GM18870 (cell line): ENCODE results near the gene OR1K1.
"Not testable (repeated sequence)": the region's sequence is repeated elsewhere in the genome, so short reads cannot be mapped to it uniquely, and the experiment has no call there.

Source experiments
- ATAC-seq: cut with Tn5 transposase; IDR thresholded peaks from one replicate; pipeline ENCODE4 v1.9.1; 2021; ENCODE audit warnings: moderate library complexity; ENCODE audit not compliant: unreplicated experiment

Gene OR1K1

GRCh38 chr9:122810306-122810946 lies 10.5 kb downstream of the OR1K1 start:
- ATAC-seq: peak; percentile 76

- no peak for ATAC-seq
Measured at GRCh38 chr9:122812736-122813135, 12.8 kb downstream of the OR1K1 start.

- ATAC-seq: no peak
Measured at GRCh38 chr9:122814545-122814944, 14.6 kb downstream of the OR1K1 start.

DNA sequence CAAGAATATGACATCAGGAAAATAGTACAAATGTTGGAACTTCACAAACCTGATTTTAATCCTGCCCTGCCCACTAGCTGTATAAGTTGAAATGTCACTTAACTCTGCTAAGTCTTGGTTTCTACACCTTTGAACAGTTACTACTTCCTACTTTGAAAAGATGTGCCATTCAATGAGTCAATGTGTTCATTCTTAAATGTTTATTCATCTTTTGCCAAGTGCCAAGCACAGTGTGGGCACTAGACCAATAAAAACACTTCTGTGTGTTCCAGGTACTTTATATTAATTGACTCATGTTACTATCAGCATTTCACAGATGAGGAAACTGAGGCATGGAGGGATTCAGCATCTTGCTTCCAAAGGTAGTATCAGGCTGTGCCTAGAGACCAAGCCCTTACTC lies 15.6 kb downstream of the OR1K1 start:
- no peak for ATAC-seq

GRCh38 chr9:122816163-122816867 lies 16.4 kb downstream of the OR1K1 start:
- no peak for ATAC-seq

- ATAC-seq: no peak
Measured at GRCh38 chr9:122819326-122819725, 19.4 kb downstream of the OR1K1 start.

DNA sequence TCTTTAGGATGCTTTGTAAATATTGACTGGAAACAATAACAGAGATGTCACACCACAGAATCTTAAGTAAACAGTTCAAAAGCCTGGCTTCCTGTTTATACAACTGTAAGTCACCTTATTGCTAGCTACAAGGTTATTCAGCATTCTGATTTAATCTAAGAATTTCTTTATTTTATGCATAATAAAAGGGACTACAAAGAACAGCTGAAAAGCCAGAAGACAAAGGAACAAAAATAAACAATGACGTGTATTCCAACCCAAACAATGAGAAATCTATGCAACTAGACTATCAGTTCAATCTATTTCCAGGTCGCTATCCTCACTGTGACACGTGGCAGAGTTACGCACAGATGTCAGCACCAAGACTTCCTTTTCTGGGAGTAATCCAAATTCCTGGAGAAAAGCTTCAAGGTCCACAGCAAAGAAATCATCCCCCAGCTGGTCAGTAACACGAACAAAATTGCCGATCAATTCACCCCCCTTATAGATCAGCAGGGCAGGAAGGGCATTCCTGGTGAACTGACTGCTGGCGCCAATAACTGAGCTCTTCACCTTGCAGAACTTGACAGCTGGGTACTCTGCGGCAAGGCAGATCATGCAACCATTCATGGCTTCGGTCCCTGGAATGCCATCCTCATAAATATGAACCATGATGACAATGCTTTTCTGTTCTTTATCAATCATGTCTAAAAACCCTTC lies 20.0 kb downstream of the OR1K1 start:
- ATAC-seq: no peak

DNA sequence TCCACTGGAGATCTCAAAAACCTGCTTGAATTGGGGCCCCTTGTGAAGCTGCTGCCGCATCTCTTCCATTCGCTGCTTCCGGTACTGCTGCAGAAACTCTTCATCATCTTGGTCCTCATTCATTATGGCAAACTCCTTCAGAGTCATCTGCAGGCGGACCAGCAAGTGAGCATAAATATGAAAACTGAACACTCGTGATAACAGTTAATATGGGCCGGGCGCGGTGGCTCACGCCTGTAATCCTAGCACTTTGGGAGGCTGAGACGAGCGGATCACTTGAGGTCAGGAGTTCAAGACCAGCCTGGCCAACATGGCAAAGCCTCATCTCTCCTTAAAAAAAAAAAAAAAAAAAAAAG lies 20.5 kb downstream of the OR1K1 start:
- ATAC-seq: no peak

DNA sequence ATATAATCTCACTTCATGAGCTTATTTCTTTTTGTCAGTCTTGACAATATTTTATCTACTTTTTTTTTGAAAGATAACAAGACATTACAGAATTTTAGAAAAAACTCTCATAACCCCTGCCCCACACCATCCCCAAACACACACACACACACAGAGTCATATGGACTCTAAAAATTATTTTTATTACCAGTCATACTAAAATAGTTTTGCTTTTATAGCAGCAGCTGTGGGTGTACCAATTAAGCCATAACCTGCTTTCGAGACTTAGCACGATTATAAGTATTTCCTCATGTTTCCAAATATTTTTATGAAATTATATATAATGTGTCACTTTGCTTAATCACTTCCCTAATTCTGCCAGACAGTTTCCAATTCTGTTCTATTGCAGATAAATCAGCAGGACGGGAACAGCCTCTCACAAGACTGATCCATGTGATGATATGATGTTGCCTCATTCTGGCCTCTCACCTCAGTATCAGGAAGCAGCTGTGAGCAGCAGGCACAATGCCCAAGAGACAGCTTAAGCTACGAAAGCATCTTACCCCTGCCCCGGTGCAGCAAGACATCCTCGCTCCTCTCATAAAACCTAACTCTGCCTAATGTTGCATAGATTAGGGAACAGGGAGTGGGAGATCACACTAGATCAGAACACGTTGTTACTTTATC lies 21.5 kb downstream of the OR1K1 start:
- ATAC-seq: no peak

- no peak for ATAC-seq
Measured at GRCh38 chr9:122822056-122822455, 22.1 kb downstream of the OR1K1 start.

DNA sequence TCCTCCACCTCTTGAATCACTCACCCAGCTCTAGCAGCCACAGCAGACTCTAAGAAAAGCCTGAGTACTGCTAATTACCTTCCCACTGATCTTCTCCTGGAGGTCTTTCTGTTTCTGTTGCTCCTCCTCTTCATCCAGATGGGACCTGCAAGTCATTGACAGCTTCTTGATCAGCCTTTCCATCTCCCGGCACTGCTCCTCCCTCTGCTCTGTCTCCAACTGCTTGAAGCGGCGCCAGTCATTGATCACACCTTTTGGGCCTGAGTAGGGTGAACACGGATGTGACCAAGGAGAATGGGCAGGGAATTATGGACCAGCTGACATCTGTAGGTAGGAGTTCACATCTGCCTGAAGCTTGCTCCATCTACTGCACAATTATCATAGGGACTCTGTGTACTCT lies 23.0 kb downstream of the OR1K1 start:
- no peak for ATAC-seq

DNA sequence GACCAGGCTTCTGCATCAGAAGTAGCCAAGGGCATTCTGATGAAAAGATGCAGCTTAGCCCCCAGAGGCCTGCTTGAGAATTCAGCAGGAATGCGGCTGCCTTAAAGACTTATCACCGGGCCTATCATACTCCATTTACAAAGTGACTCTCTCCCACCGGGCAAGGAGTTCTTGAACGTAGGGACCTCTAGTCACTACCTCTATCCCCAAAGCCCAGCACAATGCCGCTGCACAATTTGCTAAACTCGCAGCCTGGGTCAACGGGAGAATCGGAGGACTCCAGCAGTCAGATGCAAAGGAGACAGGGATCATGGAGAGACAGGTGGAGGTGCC lies 27.8 kb downstream of the OR1K1 start:
- ATAC-seq: peak; percentile 28

DNA sequence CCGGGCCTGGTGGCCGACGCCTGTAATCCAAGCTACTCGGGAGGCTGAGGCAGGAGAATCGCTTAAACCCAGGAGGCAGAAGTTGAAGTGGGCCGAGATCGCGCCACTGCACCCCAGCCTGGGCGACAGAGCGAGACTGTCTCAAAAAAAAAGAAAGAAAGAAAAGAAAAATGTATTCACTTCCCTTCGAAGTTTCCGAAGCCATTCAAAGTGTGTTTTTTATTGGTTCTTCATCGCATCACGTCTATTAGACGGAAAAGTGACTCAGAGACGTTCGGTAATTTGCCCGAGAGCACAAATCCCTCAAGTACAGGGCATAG lies 29.0 kb downstream of the OR1K1 start:
- not testable (repeated sequence) for ATAC-seq

GRCh38 chr9:122832194-122832593 lies 32.3 kb downstream of the OR1K1 start:
- ATAC-seq: no peak

DNA sequence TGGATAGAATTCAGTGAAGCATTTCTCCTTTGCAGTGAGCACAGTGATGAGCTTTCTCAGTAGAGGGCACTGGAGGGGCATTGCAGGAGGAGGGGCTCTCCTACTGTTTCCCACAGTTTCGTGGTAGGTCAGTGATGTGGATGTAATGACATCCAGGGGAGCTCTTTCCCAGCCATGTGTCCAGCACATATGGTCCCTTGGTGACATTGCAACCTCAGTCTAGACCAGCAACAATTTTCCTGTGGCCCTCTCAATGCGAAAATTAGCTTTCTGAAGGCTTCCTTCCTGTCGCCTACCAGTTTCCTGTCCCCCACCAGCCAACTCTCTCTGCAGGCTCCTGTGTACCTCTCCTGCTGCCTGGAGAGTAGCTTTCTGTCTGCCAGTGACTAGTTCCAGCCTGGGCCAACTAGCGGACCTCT lies 35.4 kb downstream of the OR1K1 start:
- ATAC-seq: no peak

- ATAC-seq: no peak
Measured at GRCh38 chr9:122837266-122837850, 37.4 kb downstream of the OR1K1 start.

GRCh38 chr9:122838441-122838840 lies 38.5 kb downstream of the OR1K1 start:
- ATAC-seq: not testable (repeated sequence)

DNA sequence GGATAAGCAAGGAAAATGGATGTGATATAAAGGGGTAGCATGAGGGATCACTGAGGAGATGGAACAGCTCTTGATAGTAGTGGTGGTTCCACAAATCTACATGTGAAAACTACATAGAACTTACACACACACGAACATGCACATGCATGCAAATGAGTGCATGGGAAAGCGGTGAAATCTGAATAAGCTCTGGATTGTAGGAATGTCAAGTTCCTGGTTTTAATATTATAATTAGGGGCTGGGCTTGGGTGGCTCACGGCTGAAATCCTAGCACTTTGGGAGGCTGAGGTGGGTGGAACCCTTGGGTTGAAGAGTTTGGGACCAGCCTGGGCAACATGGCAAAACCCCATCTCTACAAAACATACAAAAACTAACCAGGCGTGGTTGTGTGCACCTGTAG lies 41.6 kb downstream of the OR1K1 start:
- no peak for ATAC-seq

GRCh38 chr9:122844137-122844536 lies 44.2 kb downstream of the OR1K1 start:
- ATAC-seq: no peak

GRCh38 chr9:122845116-122845515 lies 45.2 kb downstream of the OR1K1 start:
- no peak for ATAC-seq

- no peak for ATAC-seq
Measured at GRCh38 chr9:122846371-122846940, 46.5 kb downstream of the OR1K1 start.
